DOHH2 (cell line): ENCODE results near the gene CALN1.
A peak's percentile ranks its signal among the peaks of the same experiment; 100 is the strongest.

Experiments
- CTCF ChIP-seq: fragments of 200-600 bp; sonication (generic); IDR thresholded peaks from one replicate; pipeline ENCODE4 v1.5.1; 2014; ENCODE audit warnings: antibody characterized with exemption, mild to moderate bottlenecking, low read depth, low read length; ENCODE audit not compliant: poor library complexity, severe bottlenecking
- EZH2phosphoT487 ChIP-seq: fragments of 200-600 bp; sonication (generic); IDR thresholded peaks from 2 replicates; pipeline ENCODE4 v1.6.1; 2017; ENCODE audit warnings: borderline replicate concordance, mild to moderate bottlenecking, antibody characterized with exemption, low read length, moderate library complexity, mixed read lengths

GRCh38 chr7:71735961-71736556 lies 676.1 kb downstream of the CALN1 start:
- TF ChIP-seq CTCF (peak; percentile 97), EZH2phosphoT487 (no peak)
